ENCODE data around the gene ATP12A. TPM values are rescaled to one million over a fixed set of nuclear protein-coding genes. Genes with fewer than 3 reads are reported as not detected.

Gene ATP12A
- polyA plus RNA-seq, 4 donors = 0.22 to 32.6 (median 15.6) TPM

- no peak for DNase-seq (ENCODE audit: low read depth in 4 of 4, low spot score in 3 of 4)
Measured at GRCh38 chr13:24662195-24663088, 17.8 kb upstream of the ATP12A start.

GRCh38 chr13:24663089-24663395 lies 17.2 kb upstream of the ATP12A start:
- no peak for DNase-seq (ENCODE audit: low read depth in 4 of 4, low spot score in 3 of 4)

GRCh38 chr13:24663586-24663985 lies 16.6 kb upstream of the ATP12A start:
- no peak for DNase-seq (ENCODE audit: low read depth in 4 of 4, low spot score in 3 of 4)

- no peak for DNase-seq (ENCODE audit: low read depth in 4 of 4, low spot score in 3 of 4)
Measured at GRCh38 chr13:24664726-24665409, 15.3 kb upstream of the ATP12A start.

- DNase-seq (ENCODE audit: low read depth in 4 of 4, low spot score in 3 of 4) = no peak
Measured at GRCh38 chr13:24668511-24668910, 11.7 kb upstream of the ATP12A start.

GRCh38 chr13:24668955-24669582 lies 11.1 kb upstream of the ATP12A start:
- DNase-seq (ENCODE audit: low read depth in 4 of 4, low spot score in 3 of 4) = no peak

- DNase-seq (ENCODE audit: low read depth in 4 of 4, low spot score in 3 of 4) = no peak
Measured at GRCh38 chr13:24670174-24670573, 10.0 kb upstream of the ATP12A start.

GRCh38 chr13:24670961-24671381 lies 9.2 kb upstream of the ATP12A start:
- no peak for DNase-seq (ENCODE audit: low read depth in 4 of 4, low spot score in 3 of 4)

- no peak for DNase-seq (ENCODE audit: low read depth in 4 of 4, low spot score in 3 of 4)
Measured at GRCh38 chr13:24671386-24672113, 8.7 kb upstream of the ATP12A start.

GRCh38 chr13:24672141-24673132 lies 7.8 kb upstream of the ATP12A start:
- DNase-seq (ENCODE audit: low read depth in 4 of 4, low spot score in 3 of 4) = no peak

- DNase-seq (ENCODE audit: low read depth in 4 of 4, low spot score in 3 of 4) = no peak
Measured at GRCh38 chr13:24675806-24676570, 4.2 kb upstream of the ATP12A start.

GRCh38 chr13:24678151-24678550 lies 2.1 kb upstream of the ATP12A start:
- no peak for DNase-seq (ENCODE audit: low read depth in 4 of 4, low spot score in 3 of 4)

- DNase-seq (ENCODE audit: low read depth in 4 of 4, low spot score in 3 of 4) = no peak
Measured at GRCh38 chr13:24679686-24680085, 522 bp upstream of the ATP12A start.

GRCh38 chr13:24680921-24681604 lies 855 bp downstream of the ATP12A start:
- DNase-seq (ENCODE audit: low read depth in 4 of 4, low spot score in 3 of 4) = no peak

- DNase-seq (ENCODE audit: low read depth in 4 of 4, low spot score in 3 of 4) = no peak
Measured at GRCh38 chr13:24681930-24682329, 1.7 kb downstream of the ATP12A start.

- DNase-seq (ENCODE audit: low read depth in 4 of 4, low spot score in 3 of 4) = no peak
Measured at GRCh38 chr13:24682353-24682752, 2.1 kb downstream of the ATP12A start.

- no peak for DNase-seq (ENCODE audit: low read depth in 4 of 4, low spot score in 3 of 4)
Measured at GRCh38 chr13:24683351-24683750, 3.1 kb downstream of the ATP12A start.

- DNase-seq (ENCODE audit: low read depth in 4 of 4, low spot score in 3 of 4) = no peak
Measured at GRCh38 chr13:24683838-24684599, 3.8 kb downstream of the ATP12A start.
